Activated naive CD4-positive, alpha-beta T cell treated with anti-CD3 and anti-CD28 coated beads, Interleukin-2, amount 50 U/mL, for 16 hours (primary cell): ENCODE measurements around the gene AIRE.
"Not testable (repeated sequence)": the region's sequence is repeated elsewhere in the genome, so short reads cannot be mapped to it uniquely, and the experiment has no call there.

Source experiments
- DNase-seq: peaks from one replicate; pipeline ENCODE4 v3.0.0-alpha.2; 2020

Gene AIRE

GRCh38 chr21:44338971-44339910 is 53.6 kb downstream of the AIRE start, which contains the start of gene CFAP410:
Gene CFAP410, minus strand, starts transcription at chr21:44339390. Its CDS starts 196 bp downstream, at chr21:44339194.
- DNase-seq: peak; percentile 96

- DNase-seq: not testable (repeated sequence)
Measured at GRCh38 chr21:44341726-44342458, 56.2 kb downstream of the AIRE start.

GRCh38 chr21:44342981-44343380 is 57.3 kb downstream of the AIRE start:
- DNase-seq: not testable (repeated sequence)

GRCh38 chr21:44344541-44345183 is 59.0 kb downstream of the AIRE start:
- DNase-seq: no peak

- DNase-seq: no peak
Measured at GRCh38 chr21:44345495-44345894, 59.8 kb downstream of the AIRE start.

- DNase-seq: no peak
Measured at GRCh38 chr21:44347911-44348451, 62.3 kb downstream of the AIRE start.
